Measurements from ENCODE around the gene PLEKHD1.

DNA sequence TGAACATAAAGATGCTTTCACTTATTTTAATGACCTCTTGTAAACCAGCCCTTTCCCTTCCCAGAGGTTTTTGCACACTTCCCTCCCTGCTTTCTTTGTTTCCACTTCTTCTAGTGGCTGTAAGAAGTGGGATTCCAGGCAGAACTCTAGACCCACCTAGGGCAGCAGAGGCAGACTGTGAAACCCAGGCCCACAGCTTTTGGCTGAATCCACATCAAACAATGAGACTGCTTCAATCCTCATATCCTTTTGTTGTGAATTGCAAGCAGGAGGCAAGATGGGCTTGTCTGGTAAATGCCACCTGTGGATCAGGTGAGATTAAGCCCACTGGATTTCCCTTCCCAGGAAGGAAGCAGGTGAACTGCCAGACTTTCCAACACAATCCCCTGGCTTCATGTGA lies 77.4 kb downstream of the PLEKHD1 start:
- TF ChIP-seq, protein P1, sequence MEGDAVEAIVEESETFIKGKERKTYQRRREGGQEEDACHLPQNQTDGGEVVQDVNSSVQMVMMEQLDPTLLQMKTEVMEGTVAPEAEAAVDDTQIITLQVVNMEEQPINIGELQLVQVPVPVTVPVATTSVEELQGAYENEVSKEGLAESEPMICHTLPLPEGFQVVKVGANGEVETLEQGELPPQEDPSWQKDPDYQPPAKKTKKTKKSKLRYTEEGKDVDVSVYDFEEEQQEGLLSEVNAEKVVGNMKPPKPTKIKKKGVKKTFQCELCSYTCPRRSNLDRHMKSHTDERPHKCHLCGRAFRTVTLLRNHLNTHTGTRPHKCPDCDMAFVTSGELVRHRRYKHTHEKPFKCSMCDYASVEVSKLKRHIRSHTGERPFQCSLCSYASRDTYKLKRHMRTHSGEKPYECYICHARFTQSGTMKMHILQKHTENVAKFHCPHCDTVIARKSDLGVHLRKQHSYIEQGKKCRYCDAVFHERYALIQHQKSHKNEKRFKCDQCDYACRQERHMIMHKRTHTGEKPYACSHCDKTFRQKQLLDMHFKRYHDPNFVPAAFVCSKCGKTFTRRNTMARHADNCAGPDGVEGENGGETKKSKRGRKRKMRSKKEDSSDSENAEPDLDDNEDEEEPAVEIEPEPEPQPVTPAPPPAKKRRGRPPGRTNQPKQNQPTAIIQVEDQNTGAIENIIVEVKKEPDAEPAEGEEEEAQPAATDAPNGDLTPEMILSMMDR (IDR thresholded peaks at IDR 0.05; ENCODE audit: low read depth, low read length, poor library complexity, severe bottlenecking), result no peak
- TF ChIP-seq EZH2phosphoT487 (IDR thresholded peaks at IDR 0.05; ENCODE audit: borderline replicate concordance, low read length), result no peak
